IMR-90 (cell line): Measurements from ENCODE around the gene HSD17B8.

ENCODE experiments used
- BHLHE40 ChIP-seq: fragments of 150-350 bp; IDR thresholded peaks from 2 replicates; pipeline ENCODE4 v1.6.1; 2016; ENCODE audit warnings: mild to moderate bottlenecking, low read depth, low read length
- FOS ChIP-seq: fragments of 150-350 bp; IDR thresholded peaks from 2 replicates; pipeline ENCODE4 v1.6.1; 2016; ENCODE audit warnings: low read depth, low read length
- POLR2A ChIP-seq: IDR thresholded peaks from 2 replicates; pipeline ENCODE4 v1.6.1; 2012; ENCODE audit warnings: mild to moderate bottlenecking, low read depth, low read length
- RAD21 ChIP-seq: IDR thresholded peaks from 2 replicates; pipeline ENCODE4 v1.6.1; 2012; ENCODE audit warnings: low read length, improper control_type of control experiment
- TF ChIP-seq, protein P1 (sequence below): conservative IDR thresholded peaks from 2 replicates; pipeline ENCODE4 v1.5.1; 2012; ENCODE audit warnings: mild to moderate bottlenecking, low read depth, low read length, improper control_type of control experiment

DNA sequence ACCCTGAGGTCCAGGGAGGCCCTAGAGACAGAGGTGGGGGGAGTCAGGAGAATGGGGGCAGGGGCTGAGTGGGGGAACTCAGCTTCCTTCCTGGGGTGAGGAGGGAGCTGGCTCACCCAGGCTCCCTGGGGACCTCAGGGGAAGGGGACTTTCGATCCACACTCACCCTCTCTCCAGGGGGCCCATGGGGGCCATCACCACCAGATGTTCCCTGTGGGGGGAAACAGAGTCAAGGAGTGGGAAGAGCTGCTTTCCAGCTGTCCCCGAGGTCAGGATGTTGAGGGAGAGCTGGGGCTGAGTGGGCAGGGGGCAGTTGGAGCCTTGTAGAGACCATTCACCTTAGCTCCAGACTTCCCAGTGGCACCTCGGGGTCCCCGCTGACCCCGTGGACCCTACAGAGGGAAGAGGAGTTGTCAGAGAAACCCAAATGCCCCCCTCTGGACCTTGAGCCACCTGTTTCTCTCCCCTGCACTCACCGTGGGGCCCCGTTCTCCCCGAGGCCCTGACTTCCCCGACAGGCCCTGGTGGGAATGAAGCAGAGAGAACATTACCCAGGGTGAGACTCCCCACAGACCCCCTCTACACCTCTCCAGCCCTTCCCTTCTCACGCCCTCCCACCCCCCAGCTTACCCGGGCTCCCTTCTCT lies 30.8 kb upstream of the HSD17B8 start:
- TF ChIP-seq, protein P1, sequence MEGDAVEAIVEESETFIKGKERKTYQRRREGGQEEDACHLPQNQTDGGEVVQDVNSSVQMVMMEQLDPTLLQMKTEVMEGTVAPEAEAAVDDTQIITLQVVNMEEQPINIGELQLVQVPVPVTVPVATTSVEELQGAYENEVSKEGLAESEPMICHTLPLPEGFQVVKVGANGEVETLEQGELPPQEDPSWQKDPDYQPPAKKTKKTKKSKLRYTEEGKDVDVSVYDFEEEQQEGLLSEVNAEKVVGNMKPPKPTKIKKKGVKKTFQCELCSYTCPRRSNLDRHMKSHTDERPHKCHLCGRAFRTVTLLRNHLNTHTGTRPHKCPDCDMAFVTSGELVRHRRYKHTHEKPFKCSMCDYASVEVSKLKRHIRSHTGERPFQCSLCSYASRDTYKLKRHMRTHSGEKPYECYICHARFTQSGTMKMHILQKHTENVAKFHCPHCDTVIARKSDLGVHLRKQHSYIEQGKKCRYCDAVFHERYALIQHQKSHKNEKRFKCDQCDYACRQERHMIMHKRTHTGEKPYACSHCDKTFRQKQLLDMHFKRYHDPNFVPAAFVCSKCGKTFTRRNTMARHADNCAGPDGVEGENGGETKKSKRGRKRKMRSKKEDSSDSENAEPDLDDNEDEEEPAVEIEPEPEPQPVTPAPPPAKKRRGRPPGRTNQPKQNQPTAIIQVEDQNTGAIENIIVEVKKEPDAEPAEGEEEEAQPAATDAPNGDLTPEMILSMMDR: no peak
- TF ChIP-seq POLR2A (no peak), BHLHE40 (no peak), FOS (no peak), RAD21 (no peak)
